Neural progenitor cell (in vitro differentiated cells): ENCODE data around the gene COPS9.

Experiments used
- EZH2 ChIP-seq: fragments of 200-600 bp; sonication (generic); IDR thresholded peaks from 2 replicates; pipeline ENCODE4 v1.6.1; 2017; ENCODE audit warnings: antibody characterized with exemption, mild to moderate bottlenecking, moderate library complexity
- EZH2phosphoT487 ChIP-seq: fragments of 200-600 bp; sonication (generic); IDR thresholded peaks from 2 replicates; pipeline ENCODE4 v1.6.1; 2017; ENCODE audit warnings: antibody characterized with exemption
- TF ChIP-seq, protein P1 (sequence below): fragments of 200-600 bp; sonication (generic); IDR thresholded peaks from 2 replicates; pipeline ENCODE4 v1.5.1; 2017; ENCODE audit warnings: antibody characterized with exemption, mild to moderate bottlenecking

DNA sequence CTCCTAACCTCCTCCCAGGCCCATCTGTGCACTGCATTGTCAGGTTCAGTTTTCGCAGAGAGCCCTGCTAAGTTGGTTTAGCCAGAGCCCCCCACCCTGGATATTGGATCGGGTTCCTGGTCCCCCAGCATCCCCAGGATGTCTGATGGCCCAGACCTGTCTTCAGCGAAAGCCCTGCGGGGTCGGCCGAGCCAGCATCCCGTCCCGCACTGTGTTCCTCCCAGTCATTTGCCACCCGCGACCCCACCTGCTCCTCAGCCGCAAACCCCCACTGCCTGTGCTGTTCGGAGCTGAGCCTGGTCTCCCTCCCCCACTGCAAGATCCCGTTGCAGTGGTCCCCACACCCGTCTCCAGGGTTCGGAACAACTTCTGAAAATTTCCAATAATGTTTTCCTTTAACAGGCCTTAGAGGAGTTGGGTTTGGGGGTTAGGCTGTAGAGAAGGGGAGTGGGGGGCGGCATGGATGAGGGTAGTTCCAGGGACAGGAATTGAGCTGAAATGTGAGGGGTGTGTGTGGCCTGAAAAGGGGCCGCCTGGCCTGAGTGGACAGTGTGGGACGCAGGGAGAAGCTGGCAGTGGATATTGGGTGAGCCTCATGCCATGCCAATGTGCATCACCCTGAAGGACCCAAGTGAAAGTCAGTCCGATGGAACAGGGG is 1.6 kb upstream of the COPS9 start:
- TF ChIP-seq, protein P1, sequence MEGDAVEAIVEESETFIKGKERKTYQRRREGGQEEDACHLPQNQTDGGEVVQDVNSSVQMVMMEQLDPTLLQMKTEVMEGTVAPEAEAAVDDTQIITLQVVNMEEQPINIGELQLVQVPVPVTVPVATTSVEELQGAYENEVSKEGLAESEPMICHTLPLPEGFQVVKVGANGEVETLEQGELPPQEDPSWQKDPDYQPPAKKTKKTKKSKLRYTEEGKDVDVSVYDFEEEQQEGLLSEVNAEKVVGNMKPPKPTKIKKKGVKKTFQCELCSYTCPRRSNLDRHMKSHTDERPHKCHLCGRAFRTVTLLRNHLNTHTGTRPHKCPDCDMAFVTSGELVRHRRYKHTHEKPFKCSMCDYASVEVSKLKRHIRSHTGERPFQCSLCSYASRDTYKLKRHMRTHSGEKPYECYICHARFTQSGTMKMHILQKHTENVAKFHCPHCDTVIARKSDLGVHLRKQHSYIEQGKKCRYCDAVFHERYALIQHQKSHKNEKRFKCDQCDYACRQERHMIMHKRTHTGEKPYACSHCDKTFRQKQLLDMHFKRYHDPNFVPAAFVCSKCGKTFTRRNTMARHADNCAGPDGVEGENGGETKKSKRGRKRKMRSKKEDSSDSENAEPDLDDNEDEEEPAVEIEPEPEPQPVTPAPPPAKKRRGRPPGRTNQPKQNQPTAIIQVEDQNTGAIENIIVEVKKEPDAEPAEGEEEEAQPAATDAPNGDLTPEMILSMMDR = no peak
- TF ChIP-seq EZH2 (no peak), EZH2phosphoT487 (no peak)
